ENCODE results near the gene DEXI. TPM values are rescaled to one million over a fixed set of nuclear protein-coding genes. Genes with fewer than 3 reads are reported as not detected.

DEXI gene
- 32.7 and 34.0 TPM in 2 replicates for total RNA-seq

- peak; percentile 100 for DNase-seq (ENCODE audit: insufficient read length, low spot score, missing footprints)
- H3K79me2 ChIP-seq (ENCODE audit: insufficient read depth, low read length), result peaks cover 75% of the 10 kb centered on the region
- peaks cover 8% of the 10 kb centered on the region for H3K36me3 ChIP-seq (ENCODE audit: insufficient read depth, low read length)
- H3K27ac ChIP-seq (ENCODE audit: low read depth, low read length), result peak within 1 kb of the TSS; percentile 67
- no peaks in the 10 kb centered on the region for H3K27me3 ChIP-seq (ENCODE audit: insufficient read depth, low read length)
- H3K4me3 ChIP-seq (ENCODE audit: insufficient read depth, low read length), result peak within 1 kb of the TSS; percentile 81
- peaks cover 67% of the 10 kb centered on the region for H3K4me1 ChIP-seq (ENCODE audit: insufficient read depth, low read length)
- peak within 1 kb of the TSS; percentile 100 for H3K4me2 ChIP-seq (ENCODE audit: insufficient read depth, low read length)
- no peak for TF ChIP-seq CTCF (IDR thresholded peaks at IDR 0.05; ENCODE audit: extremely low read depth, low read depth, low read length)
- no peaks in the 10 kb centered on the region for H3K9me3 ChIP-seq (ENCODE audit: low read depth, low read length)
- peaks cover 55% of the 10 kb centered on the region for H4K20me1 ChIP-seq (ENCODE audit: insufficient read depth, low read length)
- peak within 1 kb of the TSS; percentile 99 for H2AFZ ChIP-seq (ENCODE audit: low read length)
Measured at GRCh38 chr16:10942352-10943063, at the start of gene DEXI. TSS of gene DEXI (minus strand) at chr16:10942468. CDS start at chr16:10942005, 463 bp downstream.

DNA sequence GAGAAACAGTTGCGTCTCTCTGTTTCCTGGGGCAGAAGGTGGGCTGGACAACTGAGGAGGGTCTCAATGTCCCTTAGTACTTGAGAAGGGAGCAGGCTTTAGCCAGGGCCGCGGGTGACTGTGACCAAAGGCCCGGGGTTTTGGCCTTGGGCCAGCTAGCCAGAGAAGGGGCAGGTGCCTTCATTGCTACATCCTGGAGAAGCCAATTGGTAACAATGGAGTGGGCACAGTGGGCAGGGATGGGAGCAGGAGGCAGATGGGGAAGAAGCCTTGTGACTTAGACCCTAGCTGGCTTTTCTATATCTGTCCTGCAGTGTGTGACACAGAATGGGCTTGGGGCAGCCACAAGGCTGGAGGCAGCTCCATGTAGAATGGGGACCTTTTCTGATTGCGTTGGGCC lies 48.1 kb upstream of the DEXI start:
- Histone ChIP-seq H2AFZ (ENCODE audit: low read length) (no peak overlapping the region), H3K4me3 (ENCODE audit: insufficient read depth, low read length) (no peak overlapping the region), H3K9me3 (ENCODE audit: low read depth, low read length) (no peaks in the 10 kb centered on the region), H3K27ac (ENCODE audit: low read depth, low read length) (no peak overlapping the region), H3K4me1 (ENCODE audit: insufficient read depth, low read length) (peaks cover 31% of the 10 kb centered on the region), H3K36me3 (ENCODE audit: insufficient read depth, low read length) (peaks cover 22% of the 10 kb centered on the region), H3K4me2 (ENCODE audit: insufficient read depth, low read length) (no peak overlapping the region), H4K20me1 (ENCODE audit: insufficient read depth, low read length) (no peaks in the 10 kb centered on the region), H3K27me3 (ENCODE audit: insufficient read depth, low read length) (no peaks in the 10 kb centered on the region), H3K79me2 (ENCODE audit: insufficient read depth, low read length) (no peaks in the 10 kb centered on the region)
- no peak for DNase-seq (ENCODE audit: insufficient read length, low spot score, missing footprints)
- no peak for TF ChIP-seq CTCF (IDR thresholded peaks at IDR 0.05; ENCODE audit: extremely low read depth, low read depth, low read length)

DNA sequence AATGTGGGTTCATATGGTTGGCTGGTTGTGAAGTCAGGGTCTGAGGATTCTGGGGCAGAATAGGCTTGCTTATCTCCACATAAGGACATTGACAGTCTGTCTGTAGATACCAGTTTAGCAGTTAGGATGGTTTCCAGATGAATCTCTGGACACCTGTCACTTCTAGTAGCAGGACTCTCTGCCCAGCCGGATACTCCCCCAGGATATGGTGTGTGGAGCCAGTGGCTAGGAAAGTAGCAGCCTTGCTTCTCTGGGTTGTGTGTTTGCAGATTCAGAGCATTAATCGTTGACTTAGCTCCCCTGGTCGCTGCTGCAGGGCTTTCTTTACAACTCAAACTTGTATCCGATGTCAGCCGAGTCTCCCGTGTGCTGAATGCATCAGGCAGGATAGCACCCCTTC lies 47.3 kb upstream of the DEXI start:
- no peak overlapping the region for H3K4me2 ChIP-seq (ENCODE audit: insufficient read depth, low read length)
- peaks cover 16% of the 10 kb centered on the region for H3K36me3 ChIP-seq (ENCODE audit: insufficient read depth, low read length)
- H3K27ac ChIP-seq (ENCODE audit: low read depth, low read length), result no peak overlapping the region
- H4K20me1 ChIP-seq (ENCODE audit: insufficient read depth, low read length), result no peaks in the 10 kb centered on the region
- peaks cover 33% of the 10 kb centered on the region for H3K4me1 ChIP-seq (ENCODE audit: insufficient read depth, low read length)
- H3K9me3 ChIP-seq (ENCODE audit: low read depth, low read length), result no peaks in the 10 kb centered on the region
- no peak overlapping the region for H2AFZ ChIP-seq (ENCODE audit: low read length)
- no peak for DNase-seq (ENCODE audit: insufficient read length, low spot score, missing footprints)
- H3K79me2 ChIP-seq (ENCODE audit: insufficient read depth, low read length), result no peaks in the 10 kb centered on the region
- no peaks in the 10 kb centered on the region for H3K27me3 ChIP-seq (ENCODE audit: insufficient read depth, low read length)
- H3K4me3 ChIP-seq (ENCODE audit: insufficient read depth, low read length), result no peak overlapping the region
- no peak for TF ChIP-seq CTCF (IDR thresholded peaks at IDR 0.05; ENCODE audit: extremely low read depth, low read depth, low read length)

DNA sequence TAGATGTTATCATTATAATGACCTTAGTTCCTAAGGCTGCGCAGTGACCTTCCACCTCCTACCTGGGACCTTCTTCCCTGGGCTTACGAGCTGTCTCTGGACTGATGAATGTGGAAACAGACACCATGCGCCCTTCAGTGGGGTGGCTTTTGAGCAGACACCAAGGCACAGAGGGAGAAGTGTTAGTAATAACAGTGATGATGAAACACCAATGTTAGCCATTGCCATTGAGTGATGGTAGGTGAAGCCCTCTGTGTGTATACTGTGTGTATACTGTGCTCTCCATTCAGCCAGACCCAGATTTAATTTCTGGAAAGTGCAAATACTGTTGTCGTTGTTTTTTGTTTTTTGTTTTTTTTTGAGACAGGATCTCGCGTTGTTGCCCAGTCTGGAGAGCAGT lies 46.6 kb upstream of the DEXI start:
- no peak overlapping the region for H2AFZ ChIP-seq (ENCODE audit: low read length)
- no peak overlapping the region for H3K4me3 ChIP-seq (ENCODE audit: insufficient read depth, low read length)
- H3K4me1 ChIP-seq (ENCODE audit: insufficient read depth, low read length), result peaks cover 39% of the 10 kb centered on the region
- H3K4me2 ChIP-seq (ENCODE audit: insufficient read depth, low read length), result no peak overlapping the region
- peaks cover 9% of the 10 kb centered on the region for H3K36me3 ChIP-seq (ENCODE audit: insufficient read depth, low read length)
- no peaks in the 10 kb centered on the region for H3K79me2 ChIP-seq (ENCODE audit: insufficient read depth, low read length)
- no peak for DNase-seq (ENCODE audit: insufficient read length, low spot score, missing footprints)
- no peak for TF ChIP-seq CTCF (IDR thresholded peaks at IDR 0.05; ENCODE audit: extremely low read depth, low read depth, low read length)
- no peaks in the 10 kb centered on the region for H4K20me1 ChIP-seq (ENCODE audit: insufficient read depth, low read length)
- H3K9me3 ChIP-seq (ENCODE audit: low read depth, low read length), result no peaks in the 10 kb centered on the region
- H3K27me3 ChIP-seq (ENCODE audit: insufficient read depth, low read length), result no peaks in the 10 kb centered on the region
- no peak overlapping the region for H3K27ac ChIP-seq (ENCODE audit: low read depth, low read length)
